ENCODE results near the gene VTI1A. TPM values are rescaled to one million over a fixed set of nuclear protein-coding genes. Genes with fewer than 3 reads are reported as not detected.

The VTI1A gene
- total and polyA plus RNA-seq, 2 of the 4 experiments (the other 2 are of a cell fraction) = 9.7 to 24.9 TPM

- H3K4me3 ChIP-seq (ENCODE audit: insufficient read depth, low read depth, low read length) = no peak overlapping the region
- no TSS peak for BruUV-seq (replicated peaks)
- TF ChIP-seq NFE2L2 (IDR thresholded peaks at IDR 0.05; ENCODE audit: low read depth, low read length) (no peak), MAFK (IDR thresholded peaks at IDR 0.05; ENCODE audit: low read depth, low read length) (no peak), BHLHE40 (IDR thresholded peaks at IDR 0.05; ENCODE audit: low read depth, low read length) (no peak), RAD21 (IDR thresholded peaks at IDR 0.05; ENCODE audit: low read length) (no peak), USF2 (IDR thresholded peaks at IDR 0.05; ENCODE audit: low read depth, low read length) (no peak), RFX5 (IDR thresholded peaks at IDR 0.05; ENCODE audit: low read depth, low read length) (no peak), MAZ (IDR thresholded peaks at IDR 0.05; ENCODE audit: borderline replicate concordance, low read depth, low read length) (no peak), SMC3 (IDR thresholded peaks at IDR 0.05; ENCODE audit: low read depth, low read length) (no peak), FOS (IDR thresholded peaks at IDR 0.05; ENCODE audit: low read depth, low read length) (no peak), CEBPB (IDR thresholded peaks at IDR 0.05; ENCODE audit: low read depth, low read length) (no peak), MXI1 (IDR thresholded peaks at IDR 0.05; ENCODE audit: borderline replicate concordance, low read depth, low read length) (no peak), ELK1 (IDR thresholded peaks at IDR 0.05; ENCODE audit: borderline replicate concordance, low read depth, low read length) (no peak), POLR2A (IDR thresholded peaks at IDR 0.05; ENCODE audit: low read depth, low read length) (no peak), CTCF (conservative IDR thresholded peaks at IDR 0.05; ENCODE audit: low read depth, low read length) (no peak), CHD1 (IDR thresholded peaks at IDR 0.05; ENCODE audit: low read depth, low read length) (no peak)
Measured at GRCh38 chr10:112653851-112654250, 206.8 kb downstream of the VTI1A start.

More at GRCh38 chr10:112653851-112654250, 206.8 kb downstream of the VTI1A start:
- peaks cover 0 to 11% of the 10 kb centered on the region in 2 experiments; a peak in 2 of 4 replicates for H3K79me1 ChIP-seq (ENCODE audit: low read depth in 1 of 2, low read length in 2 of 2)
- H3K9me3 ChIP-seq (ENCODE audit: control insufficient read depth, insufficient read depth, low read length) = no peaks in the 10 kb centered on the region
- in situ Hi-C loops (cut with MboI; ENCODE audit: low sequenced_read_pairs) = no loop called here
- H4K8ac ChIP-seq (ENCODE audit: low read depth in 2 of 2, low read length in 2 of 2) = no peak overlapping the region
- POLR2A ChIA-PET (ENCODE audit: unreplicated experiment) = no interaction called here
- no peak for DNase-seq
- dilution Hi-C loops (cut with HindIII; ENCODE audit: low sequenced_read_pairs, unreplicated experiment) = no loop called here
- no peak overlapping the region for H4K5ac ChIP-seq (ENCODE audit: low read depth, low read length)
- no peak overlapping the region for H3K18ac ChIP-seq (ENCODE audit: low read depth, low read length)
- H3K56ac ChIP-seq (ENCODE audit: extremely low read depth, insufficient read depth, low read length) = no peak overlapping the region
- no peak overlapping the region for H3K27ac ChIP-seq (ENCODE audit: insufficient read depth, low read length)
- no peak overlapping the region for H2AK5ac ChIP-seq (ENCODE audit: low read depth, low read length)
- no CpG with 5 or more reads among the region's 3 CpGs for WGBS, 2 experiments (ENCODE audit: extremely low coverage in 2 of 2, insufficient read length in 1 of 2)
- H4K91ac ChIP-seq (ENCODE audit: insufficient read depth, low read depth, low read length) = no peak overlapping the region
- CTCF ChIA-PET = no interaction called here
- peaks cover 5% of the 10 kb centered on the region; the same call in 1 of the 2 replicates for H4K20me1 ChIP-seq (ENCODE audit: insufficient read depth, low read length)
- H2BK20ac ChIP-seq (ENCODE audit: low read depth, low read length) = no peak overlapping the region
- intact Hi-C loops (cut with micrococcal nuclease) = no loop called here
- no peak for ATAC-seq (ENCODE audit: low read depth)
- H3K36me3 ChIP-seq (ENCODE audit: control insufficient read depth, insufficient read depth, low read length) = no peaks in the 10 kb centered on the region
- no peak overlapping the region for H2BK5ac ChIP-seq (ENCODE audit: low read depth, low read length, poor library complexity, severe bottlenecking)
- no peak overlapping the region for H2AFZ ChIP-seq (replicated peaks; ENCODE audit: low read length, poor library complexity)
- H3K9me1 ChIP-seq (ENCODE audit: insufficient read depth, low read length) = peaks cover 7% of the 10 kb centered on the region
- no peak overlapping the region for H3K4ac ChIP-seq (ENCODE audit: low read depth, low read length)
- H3K27me3 ChIP-seq (ENCODE audit: control insufficient read depth, insufficient read depth, low read length) = no peaks in the 10 kb centered on the region
- H2AK9ac ChIP-seq (replicated peaks; ENCODE audit: low read depth, low read length, poor library complexity) = no peak overlapping the region
- no peak overlapping the region for H3K9ac ChIP-seq (ENCODE audit: low read depth, low read length)
- H2BK120ac ChIP-seq (ENCODE audit: low read depth, low read length) = no peak overlapping the region
- no peak overlapping the region for H3K4me2 ChIP-seq (ENCODE audit: low read depth, low read length)
- H2BK15ac ChIP-seq (ENCODE audit: low read depth, low read length) = no peak overlapping the region
- no peak overlapping the region for H3K14ac ChIP-seq (replicated peaks; ENCODE audit: low read depth, low read length)
- H3K23ac ChIP-seq (ENCODE audit: low read depth, low read length) = no peak overlapping the region
- H3K4me1 ChIP-seq (ENCODE audit: control insufficient read depth, insufficient read depth, low read length) = peaks cover 4% of the 10 kb centered on the region

All from IMR-90 (cell line).